Measurements from ENCODE around the gene SCAF4. TPM values are rescaled to one million over a fixed set of nuclear protein-coding genes. Genes with fewer than 3 reads are reported as not detected.

The SCAF4 gene
- total RNA-seq, 1 donor from 2014 or later, result 31.9 TPM

DNA sequence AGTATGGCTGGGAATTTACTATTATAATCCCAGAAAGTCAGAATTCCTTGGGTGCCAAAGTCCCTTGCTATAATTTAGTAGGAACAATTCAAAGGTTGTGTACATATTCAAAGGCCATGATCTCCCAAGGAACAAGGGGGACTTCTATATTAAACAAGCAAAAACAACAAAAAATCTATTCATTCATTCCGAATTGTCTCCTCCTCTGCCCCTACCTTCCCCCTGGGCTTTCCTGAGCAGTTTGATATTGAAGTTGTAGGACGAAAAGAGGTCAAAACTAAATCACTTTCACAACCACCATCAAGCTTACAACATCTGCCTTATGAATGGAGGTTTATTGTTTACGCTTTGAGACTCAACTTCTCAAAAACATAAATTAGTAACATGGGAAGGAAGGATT, 107.7 kb downstream of the SCAF4 start:
- H3K27ac Mint-ChIP-seq, result no peak overlapping the region
- H3K27me3 Mint-ChIP-seq (ENCODE audit: insufficient read depth, low read depth), result peaks cover 2% of the 10 kb centered on the region
- H3K27me3 ChIP-seq, result no peaks in the 10 kb centered on the region
- H3K36me3 ChIP-seq, result no peaks in the 10 kb centered on the region
- H3F3A ChIP-seq (ENCODE audit: low read depth), result no peaks in the 10 kb centered on the region
- no peak overlapping the region for H3K9ac ChIP-seq
- no peaks in the 10 kb centered on the region for H3K4me1 ChIP-seq
- no peak overlapping the region for H3K4me3 ChIP-seq
- no peaks in the 10 kb centered on the region for H3K9me3 ChIP-seq (ENCODE audit: low read depth)
- peaks cover 3% of the 10 kb centered on the region for H3K9me3 Mint-ChIP-seq
- H3K27ac ChIP-seq, result no peak overlapping the region
- H3K4me2 ChIP-seq, result no peak overlapping the region
- DNase-seq (ENCODE audit: low spot score), result no peak
- no peak overlapping the region for H3K4me3 Mint-ChIP-seq
- H3K79me2 ChIP-seq (ENCODE audit: low read depth), result no peaks in the 10 kb centered on the region
- TF ChIP-seq EZH2phosphoT487 (IDR thresholded peaks at IDR 0.05) (no peak), EZH2 (IDR thresholded peaks at IDR 0.05) (no peak)
- TF ChIP-seq, protein P1, sequence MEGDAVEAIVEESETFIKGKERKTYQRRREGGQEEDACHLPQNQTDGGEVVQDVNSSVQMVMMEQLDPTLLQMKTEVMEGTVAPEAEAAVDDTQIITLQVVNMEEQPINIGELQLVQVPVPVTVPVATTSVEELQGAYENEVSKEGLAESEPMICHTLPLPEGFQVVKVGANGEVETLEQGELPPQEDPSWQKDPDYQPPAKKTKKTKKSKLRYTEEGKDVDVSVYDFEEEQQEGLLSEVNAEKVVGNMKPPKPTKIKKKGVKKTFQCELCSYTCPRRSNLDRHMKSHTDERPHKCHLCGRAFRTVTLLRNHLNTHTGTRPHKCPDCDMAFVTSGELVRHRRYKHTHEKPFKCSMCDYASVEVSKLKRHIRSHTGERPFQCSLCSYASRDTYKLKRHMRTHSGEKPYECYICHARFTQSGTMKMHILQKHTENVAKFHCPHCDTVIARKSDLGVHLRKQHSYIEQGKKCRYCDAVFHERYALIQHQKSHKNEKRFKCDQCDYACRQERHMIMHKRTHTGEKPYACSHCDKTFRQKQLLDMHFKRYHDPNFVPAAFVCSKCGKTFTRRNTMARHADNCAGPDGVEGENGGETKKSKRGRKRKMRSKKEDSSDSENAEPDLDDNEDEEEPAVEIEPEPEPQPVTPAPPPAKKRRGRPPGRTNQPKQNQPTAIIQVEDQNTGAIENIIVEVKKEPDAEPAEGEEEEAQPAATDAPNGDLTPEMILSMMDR (IDR thresholded peaks at IDR 0.05), result no peak
- H4K20me1 ChIP-seq (ENCODE audit: low read depth), result no peaks in the 10 kb centered on the region
- no peaks in the 10 kb centered on the region for H3K36me3 Mint-ChIP-seq
- H3K4me1 Mint-ChIP-seq, result no peaks in the 10 kb centered on the region
- H2AFZ ChIP-seq (replicated peaks), result no peak overlapping the region

DNA sequence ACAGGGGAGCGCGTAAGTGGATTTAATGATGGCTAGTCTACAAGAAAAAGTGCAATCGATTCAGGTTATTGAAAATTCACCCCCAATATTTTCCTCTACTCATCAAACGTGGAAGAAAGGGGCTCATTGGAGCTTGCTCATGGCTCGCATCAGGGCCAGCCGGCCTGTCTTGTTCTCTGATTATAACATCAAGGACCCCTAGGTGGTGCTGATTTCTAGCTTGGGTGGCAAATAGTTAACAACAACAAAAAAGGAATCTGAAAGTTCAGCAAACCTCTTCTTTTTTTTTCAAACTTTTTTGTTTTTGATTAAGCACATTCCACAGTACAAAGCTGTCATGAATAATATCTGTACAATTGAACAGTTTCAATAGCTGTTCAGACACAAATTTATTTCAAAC, 108.3 kb downstream of the SCAF4 start:
- Histone ChIP-seq H3K4me1 (no peaks in the 10 kb centered on the region), H3K27ac (no peak overlapping the region), H3K79me2 (ENCODE audit: low read depth) (no peaks in the 10 kb centered on the region), H3K9me3 (ENCODE audit: low read depth) (no peaks in the 10 kb centered on the region), H2AFZ (replicated peaks) (peak overlapping the region; percentile 30), H3K4me2 (no peak overlapping the region), H3K27me3 (no peaks in the 10 kb centered on the region), H3K9ac (no peak overlapping the region), H4K20me1 (ENCODE audit: low read depth) (no peaks in the 10 kb centered on the region), H3F3A (ENCODE audit: low read depth) (no peaks in the 10 kb centered on the region), H3K36me3 (no peaks in the 10 kb centered on the region), H3K4me3 (no peak overlapping the region)
- Mint-ChIP-seq H3K4me1 (no peaks in the 10 kb centered on the region), H3K27me3 (ENCODE audit: insufficient read depth, low read depth) (peaks cover under 1% of the 10 kb centered on the region), H3K27ac (no peak overlapping the region), H3K36me3 (no peaks in the 10 kb centered on the region), H3K4me3 (no peak overlapping the region), H3K9me3 (peaks cover 3% of the 10 kb centered on the region)
- no peak for TF ChIP-seq EZH2 (IDR thresholded peaks at IDR 0.05)
- no peak for TF ChIP-seq EZH2phosphoT487 (IDR thresholded peaks at IDR 0.05)
- TF ChIP-seq, protein P1 (IDR thresholded peaks at IDR 0.05), result peak; percentile 53
- DNase-seq (ENCODE audit: low spot score), result peak; percentile 50

DNA sequence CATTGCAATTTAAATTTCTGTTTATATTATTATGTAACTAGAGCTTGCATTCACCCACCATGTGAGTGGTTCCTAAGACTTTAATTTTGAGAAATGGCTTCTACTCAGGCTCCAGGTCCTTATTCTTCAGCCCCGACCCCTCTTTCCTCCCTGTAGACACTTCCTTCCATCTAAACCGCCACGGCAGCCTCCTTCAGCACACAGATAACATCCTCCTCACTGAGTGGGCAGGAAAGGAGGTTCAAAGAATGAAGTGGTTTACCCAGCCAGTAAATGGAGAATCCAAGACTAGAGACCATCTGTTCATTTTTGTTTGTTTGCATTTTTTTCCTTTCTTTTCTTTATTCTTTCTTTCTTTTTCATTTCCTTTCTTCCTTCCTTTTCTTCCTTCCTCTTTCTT, 109.5 kb downstream of the SCAF4 start:
- H3K27me3 ChIP-seq, result no peaks in the 10 kb centered on the region
- H3K9me3 ChIP-seq (ENCODE audit: low read depth), result no peaks in the 10 kb centered on the region
- H3K4me2 ChIP-seq, result no peak overlapping the region
- H3K27ac Mint-ChIP-seq, result no peak overlapping the region
- H3K27me3 Mint-ChIP-seq (ENCODE audit: insufficient read depth, low read depth), result no peaks in the 10 kb centered on the region
- H3K4me3 Mint-ChIP-seq, result no peak overlapping the region
- no peaks in the 10 kb centered on the region for H3F3A ChIP-seq (ENCODE audit: low read depth)
- no peaks in the 10 kb centered on the region for H3K4me1 ChIP-seq
- H3K36me3 ChIP-seq, result no peaks in the 10 kb centered on the region
- H3K4me3 ChIP-seq, result no peak overlapping the region
- no peaks in the 10 kb centered on the region for H3K79me2 ChIP-seq (ENCODE audit: low read depth)
- no peaks in the 10 kb centered on the region for H3K4me1 Mint-ChIP-seq
- H4K20me1 ChIP-seq (ENCODE audit: low read depth), result no peaks in the 10 kb centered on the region
- no peaks in the 10 kb centered on the region for H3K9me3 Mint-ChIP-seq
- no peak overlapping the region for H3K27ac ChIP-seq
- TF ChIP-seq, protein P1 (IDR thresholded peaks at IDR 0.05), result no peak
- no peak for TF ChIP-seq EZH2phosphoT487 (IDR thresholded peaks at IDR 0.05)
- no peak for TF ChIP-seq EZH2 (IDR thresholded peaks at IDR 0.05)
- no peak for DNase-seq (ENCODE audit: low spot score)
- H3K36me3 Mint-ChIP-seq, result no peaks in the 10 kb centered on the region
- H3K9ac ChIP-seq, result no peak overlapping the region
- H2AFZ ChIP-seq (replicated peaks), result no peak overlapping the region

Small RNA genes lying within 50 kb of the gene (small RNA-seq; reads per million reads assigned to genes)
- not detected for gene RF01241

Other genes with a start within 250 kb of the SCAF4 start
- gene SOD1, start 72.4 kb downstream of the SCAF4 start, total RNA-seq (ENCODE audit: low replicate concordance), result 147 and 183 TPM in 2 replicates
- gene HUNK, start 140.9 kb upstream of the SCAF4 start, total RNA-seq (ENCODE audit: low replicate concordance), result 4.7 and 5.7 TPM in 2 replicates